ENCODE data around the gene COMMD6. TPM values are rescaled to one million over a fixed set of nuclear protein-coding genes. Genes with fewer than 3 reads are reported as not detected.
A peak's percentile ranks its signal among the peaks of the same experiment; 100 is the strongest.

The COMMD6 gene
- total and polyA plus RNA-seq, 2 of the 13 experiments (the other 11 are each of a cell fraction or from before 2014, with no cell fraction given) = 97.0 to 164 TPM

DNA sequence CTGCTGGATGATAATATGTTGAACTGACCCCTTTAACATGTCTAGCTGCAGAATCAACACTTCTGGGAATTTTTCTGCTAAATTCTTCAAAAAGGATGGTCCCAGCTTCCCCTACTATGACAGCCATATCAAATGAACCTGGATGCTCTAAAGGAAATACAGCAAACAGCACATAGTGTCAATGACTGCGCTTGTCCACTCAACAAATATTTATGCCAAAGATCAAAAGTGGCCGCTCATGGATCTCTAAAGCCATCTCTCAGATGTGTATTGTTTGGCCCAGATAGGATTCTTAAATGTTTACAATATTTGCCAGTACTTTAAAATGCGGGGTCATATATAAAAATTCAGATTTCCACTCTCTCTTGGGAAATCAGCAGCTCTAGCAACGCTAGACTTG is 59.0 kb downstream of the COMMD6 start:
- Histone ChIP-seq H3K9ac (ENCODE audit: insufficient read depth, low read depth, low read length) (peak overlapping the region; percentile 84), H2AFZ (ENCODE audit: low read length) (no peak overlapping the region), H3K4me2 (ENCODE audit: low read depth, low read length) (peak overlapping the region; percentile 99), H3K27me3 (ENCODE audit: control insufficient read depth in 1 of 2, insufficient read depth in 2 of 2, low read length in 2 of 2) (no peaks in the 10 kb centered on the region; a peak in 2 of 5 replicates), H3K4me3 (replicated peaks in 1 of 3; ENCODE audit: insufficient read depth in 1 of 3, low read depth in 2 of 3, low read length in 3 of 3) (peak overlapping the region; percentile 92 to 94 (median 93); a peak in 5 of 6 replicates), H3K79me2 (ENCODE audit: insufficient read depth, low read length) (peaks cover 77% of the 10 kb centered on the region), H3K27ac (ENCODE audit: extremely low read length, insufficient read depth, low read length) (peak overlapping the region; percentile 91), H3K36me3 (replicated peaks in 1 of 2; ENCODE audit: control insufficient read depth in 1 of 2, insufficient read depth in 2 of 2, low read length in 2 of 2) (no peaks in the 10 kb centered on the region; a peak in 1 of 5 replicates), H4K20me1 (ENCODE audit: insufficient read depth, low read length) (peaks cover 40% of the 10 kb centered on the region), H3K9me3 (ENCODE audit: low read length) (no peaks in the 10 kb centered on the region), H3K4me1 (ENCODE audit: insufficient read depth, low read length) (peaks cover 51% of the 10 kb centered on the region)
- in situ Hi-C loops (cut with HindIII; ENCODE audit: extremely low pct_ligation_motif_present, low pct_unique_long_range_greater_than_20kb) (no loop called here), intact Hi-C loops (cut with micrococcal nuclease; ENCODE audit: unreplicated experiment) (loop anchor here (1.0 to 5.0 kb wide), 3 partner anchors 10 to 36 kb away; no protein-coding TSS in a partner anchor)
- peak; percentile 11; the same call in 2 of the 3 replicates for ATAC-seq
- BruUV-seq (replicated peaks) = no TSS peak
- FAIRE-seq = no peak
- 4% methylated on average over 4 of the region's 4 CpGs for WGBS (ENCODE audit: low lambda C conversion rate)
- ChIA-PET CTCF (ENCODE audit: low intra/inter-chr PET ratio, low total read pairs) (no interaction called here), POLR2A (interaction anchor here (1.2 to 5.1 kb wide), 2 partner anchors 8 to 19 kb away, joined by 3 to 52 read pairs; no protein-coding TSS in a partner anchor)
- DNase-seq (ENCODE audit: low spot score) = peak; percentile 85
- TF ChIP-seq, protein P1, sequence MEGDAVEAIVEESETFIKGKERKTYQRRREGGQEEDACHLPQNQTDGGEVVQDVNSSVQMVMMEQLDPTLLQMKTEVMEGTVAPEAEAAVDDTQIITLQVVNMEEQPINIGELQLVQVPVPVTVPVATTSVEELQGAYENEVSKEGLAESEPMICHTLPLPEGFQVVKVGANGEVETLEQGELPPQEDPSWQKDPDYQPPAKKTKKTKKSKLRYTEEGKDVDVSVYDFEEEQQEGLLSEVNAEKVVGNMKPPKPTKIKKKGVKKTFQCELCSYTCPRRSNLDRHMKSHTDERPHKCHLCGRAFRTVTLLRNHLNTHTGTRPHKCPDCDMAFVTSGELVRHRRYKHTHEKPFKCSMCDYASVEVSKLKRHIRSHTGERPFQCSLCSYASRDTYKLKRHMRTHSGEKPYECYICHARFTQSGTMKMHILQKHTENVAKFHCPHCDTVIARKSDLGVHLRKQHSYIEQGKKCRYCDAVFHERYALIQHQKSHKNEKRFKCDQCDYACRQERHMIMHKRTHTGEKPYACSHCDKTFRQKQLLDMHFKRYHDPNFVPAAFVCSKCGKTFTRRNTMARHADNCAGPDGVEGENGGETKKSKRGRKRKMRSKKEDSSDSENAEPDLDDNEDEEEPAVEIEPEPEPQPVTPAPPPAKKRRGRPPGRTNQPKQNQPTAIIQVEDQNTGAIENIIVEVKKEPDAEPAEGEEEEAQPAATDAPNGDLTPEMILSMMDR (CRISPR knock-in tag; IDR thresholded peaks at IDR 0.05) = no peak
- TF ChIP-seq, protein P2, sequence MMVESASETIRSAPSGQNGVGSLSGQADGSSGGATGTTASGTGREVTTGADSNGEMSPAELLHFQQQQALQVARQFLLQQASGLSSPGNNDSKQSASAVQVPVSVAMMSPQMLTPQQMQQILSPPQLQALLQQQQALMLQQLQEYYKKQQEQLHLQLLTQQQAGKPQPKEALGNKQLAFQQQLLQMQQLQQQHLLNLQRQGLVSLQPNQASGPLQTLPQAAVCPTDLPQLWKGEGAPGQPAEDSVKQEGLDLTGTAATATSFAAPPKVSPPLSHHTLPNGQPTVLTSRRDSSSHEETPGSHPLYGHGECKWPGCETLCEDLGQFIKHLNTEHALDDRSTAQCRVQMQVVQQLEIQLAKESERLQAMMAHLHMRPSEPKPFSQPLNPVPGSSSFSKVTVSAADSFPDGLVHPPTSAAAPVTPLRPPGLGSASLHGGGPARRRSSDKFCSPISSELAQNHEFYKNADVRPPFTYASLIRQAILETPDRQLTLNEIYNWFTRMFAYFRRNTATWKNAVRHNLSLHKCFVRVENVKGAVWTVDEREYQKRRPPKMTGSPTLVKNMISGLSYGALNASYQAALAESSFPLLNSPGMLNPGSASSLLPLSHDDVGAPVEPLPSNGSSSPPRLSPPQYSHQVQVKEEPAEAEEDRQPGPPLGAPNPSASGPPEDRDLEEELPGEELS (CRISPR knock-in tag; IDR thresholded peaks at IDR 0.05) = peak; percentile 90
- peak; percentile 75 for TF ChIP-seq RXRB (CRISPR knock-in tag; IDR thresholded peaks at IDR 0.05; ENCODE audit: borderline replicate concordance)
- 0 out of 2 replicates have a peak, but pooled peaks have one; percentile 40 for TF ChIP-seq MEIS2 (CRISPR knock-in tag; IDR thresholded peaks at IDR 0.05)
- peak; percentile 20; the same call in 1 of the 2 replicates for TF ChIP-seq ETV5 (CRISPR knock-in tag; IDR thresholded peaks at IDR 0.05; ENCODE audit: borderline replicate concordance)
- TF ChIP-seq, protein P3, sequence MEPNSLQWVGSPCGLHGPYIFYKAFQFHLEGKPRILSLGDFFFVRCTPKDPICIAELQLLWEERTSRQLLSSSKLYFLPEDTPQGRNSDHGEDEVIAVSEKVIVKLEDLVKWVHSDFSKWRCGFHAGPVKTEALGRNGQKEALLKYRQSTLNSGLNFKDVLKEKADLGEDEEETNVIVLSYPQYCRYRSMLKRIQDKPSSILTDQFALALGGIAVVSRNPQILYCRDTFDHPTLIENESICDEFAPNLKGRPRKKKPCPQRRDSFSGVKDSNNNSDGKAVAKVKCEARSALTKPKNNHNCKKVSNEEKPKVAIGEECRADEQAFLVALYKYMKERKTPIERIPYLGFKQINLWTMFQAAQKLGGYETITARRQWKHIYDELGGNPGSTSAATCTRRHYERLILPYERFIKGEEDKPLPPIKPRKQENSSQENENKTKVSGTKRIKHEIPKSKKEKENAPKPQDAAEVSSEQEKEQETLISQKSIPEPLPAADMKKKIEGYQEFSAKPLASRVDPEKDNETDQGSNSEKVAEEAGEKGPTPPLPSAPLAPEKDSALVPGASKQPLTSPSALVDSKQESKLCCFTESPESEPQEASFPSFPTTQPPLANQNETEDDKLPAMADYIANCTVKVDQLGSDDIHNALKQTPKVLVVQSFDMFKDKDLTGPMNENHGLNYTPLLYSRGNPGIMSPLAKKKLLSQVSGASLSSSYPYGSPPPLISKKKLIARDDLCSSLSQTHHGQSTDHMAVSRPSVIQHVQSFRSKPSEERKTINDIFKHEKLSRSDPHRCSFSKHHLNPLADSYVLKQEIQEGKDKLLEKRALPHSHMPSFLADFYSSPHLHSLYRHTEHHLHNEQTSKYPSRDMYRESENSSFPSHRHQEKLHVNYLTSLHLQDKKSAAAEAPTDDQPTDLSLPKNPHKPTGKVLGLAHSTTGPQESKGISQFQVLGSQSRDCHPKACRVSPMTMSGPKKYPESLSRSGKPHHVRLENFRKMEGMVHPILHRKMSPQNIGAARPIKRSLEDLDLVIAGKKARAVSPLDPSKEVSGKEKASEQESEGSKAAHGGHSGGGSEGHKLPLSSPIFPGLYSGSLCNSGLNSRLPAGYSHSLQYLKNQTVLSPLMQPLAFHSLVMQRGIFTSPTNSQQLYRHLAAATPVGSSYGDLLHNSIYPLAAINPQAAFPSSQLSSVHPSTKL (CRISPR knock-in tag; IDR thresholded peaks at IDR 0.05) = peak; percentile 89
- TF ChIP-seq, protein P4, sequence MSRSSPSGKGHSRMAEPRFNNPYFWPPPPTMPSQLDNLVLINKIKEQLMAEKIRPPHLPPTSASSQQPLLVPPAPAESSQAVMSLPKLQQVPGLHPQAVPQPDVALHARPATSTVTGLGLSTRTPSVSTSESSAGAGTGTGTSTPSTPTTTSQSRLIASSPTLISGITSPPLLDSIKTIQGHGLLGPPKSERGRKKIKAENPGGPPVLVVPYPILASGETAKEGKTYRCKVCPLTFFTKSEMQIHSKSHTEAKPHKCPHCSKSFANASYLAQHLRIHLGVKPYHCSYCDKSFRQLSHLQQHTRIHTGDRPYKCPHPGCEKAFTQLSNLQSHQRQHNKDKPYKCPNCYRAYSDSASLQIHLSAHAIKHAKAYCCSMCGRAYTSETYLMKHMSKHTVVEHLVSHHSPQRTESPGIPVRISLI (CRISPR knock-in tag; IDR thresholded peaks at IDR 0.05; ENCODE audit: borderline replicate concordance) = no peak
- TF ChIP-seq, protein P5, sequence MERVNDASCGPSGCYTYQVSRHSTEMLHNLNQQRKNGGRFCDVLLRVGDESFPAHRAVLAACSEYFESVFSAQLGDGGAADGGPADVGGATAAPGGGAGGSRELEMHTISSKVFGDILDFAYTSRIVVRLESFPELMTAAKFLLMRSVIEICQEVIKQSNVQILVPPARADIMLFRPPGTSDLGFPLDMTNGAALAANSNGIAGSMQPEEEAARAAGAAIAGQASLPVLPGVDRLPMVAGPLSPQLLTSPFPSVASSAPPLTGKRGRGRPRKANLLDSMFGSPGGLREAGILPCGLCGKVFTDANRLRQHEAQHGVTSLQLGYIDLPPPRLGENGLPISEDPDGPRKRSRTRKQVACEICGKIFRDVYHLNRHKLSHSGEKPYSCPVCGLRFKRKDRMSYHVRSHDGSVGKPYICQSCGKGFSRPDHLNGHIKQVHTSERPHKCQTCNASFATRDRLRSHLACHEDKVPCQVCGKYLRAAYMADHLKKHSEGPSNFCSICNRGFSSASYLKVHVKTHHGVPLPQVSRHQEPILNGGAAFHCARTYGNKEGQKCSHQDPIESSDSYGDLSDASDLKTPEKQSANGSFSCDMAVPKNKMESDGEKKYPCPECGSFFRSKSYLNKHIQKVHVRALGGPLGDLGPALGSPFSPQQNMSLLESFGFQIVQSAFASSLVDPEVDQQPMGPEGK (CRISPR knock-in tag; IDR thresholded peaks at IDR 0.05) = peak; percentile 19; the same call in 1 of the 2 replicates
- TF ChIP-seq, protein P6, sequence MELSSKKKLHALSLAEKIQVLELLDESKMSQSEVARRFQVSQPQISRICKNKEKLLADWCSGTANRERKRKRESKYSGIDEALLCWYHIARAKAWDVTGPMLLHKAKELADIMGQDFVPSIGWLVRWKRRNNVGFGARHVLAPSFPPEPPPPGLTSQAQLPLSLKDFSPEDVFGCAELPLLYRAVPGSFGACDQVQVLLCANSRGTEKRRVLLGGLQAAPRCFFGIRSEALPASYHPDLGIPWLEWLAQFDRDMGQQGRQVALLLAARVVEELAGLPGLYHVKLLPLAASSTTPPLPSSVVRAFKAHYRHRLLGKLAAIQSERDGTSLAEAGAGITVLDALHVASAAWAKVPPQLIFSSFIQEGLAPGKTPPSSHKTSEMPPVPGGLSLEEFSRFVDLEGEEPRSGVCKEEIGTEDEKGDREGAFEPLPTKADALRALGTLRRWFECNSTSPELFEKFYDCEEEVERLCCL (CRISPR knock-in tag; IDR thresholded peaks at IDR 0.05; ENCODE audit: borderline replicate concordance) = no peak
- no peak for TF ChIP-seq IRX3 (CRISPR knock-in tag; IDR thresholded peaks at IDR 0.05; ENCODE audit: borderline replicate concordance, low read depth)

Measured in HepG2 (cell line).